ENCODE data around the gene C2orf72.

GRCh38 chr2:231037202-231037730, at the start of gene C2orf72:
- TF ChIP-seq CTCF (IDR thresholded peaks at IDR 0.05), result no peak
- TF ChIP-seq POLR2AphosphoS5 (IDR thresholded peaks at IDR 0.05), result no peak

Data from breast epithelium (tissue), 3 donors.